ENCODE measurements around the gene UTP4. TPM values are rescaled to one million over a fixed set of nuclear protein-coding genes. Genes with fewer than 3 reads are reported as not detected.

The UTP4 gene
- total and polyA plus RNA-seq, 2 of the 8 experiments (the other 6 are each of a cell fraction or from before 2014, with no cell fraction given): 101 to 118 TPM

DNA sequence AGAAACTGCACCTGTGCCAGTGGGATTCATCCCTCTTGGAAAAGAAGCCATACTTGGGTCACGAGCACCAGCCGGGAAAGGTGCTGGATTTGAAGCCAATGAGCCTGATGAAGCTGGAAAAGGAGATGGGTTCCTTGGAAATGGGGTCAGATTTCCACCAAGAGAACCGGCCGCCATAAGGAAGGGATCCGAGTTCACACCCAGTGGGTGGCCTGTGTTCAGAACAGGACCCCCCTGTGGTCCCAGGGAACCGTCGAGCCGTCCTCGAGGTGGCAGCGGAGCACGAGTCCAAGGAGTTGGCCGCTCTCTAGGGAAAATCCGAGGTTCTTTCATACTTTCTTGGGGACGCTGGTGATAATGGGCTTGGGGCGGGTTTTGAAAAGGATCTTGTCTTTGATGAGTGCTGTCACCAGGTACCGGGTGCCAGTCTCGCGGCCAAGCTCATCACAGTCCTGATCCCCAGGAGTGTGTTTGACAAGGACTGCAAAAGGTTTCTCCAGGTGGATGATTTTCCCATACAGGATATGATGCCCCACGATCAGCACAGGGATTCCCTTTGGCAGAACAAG lies 12.3 kb upstream of the UTP4 start:
- no peak overlapping the region for H2AFZ ChIP-seq (ENCODE audit: low read length)
- ChIA-PET CTCF (ENCODE audit: partially characterized antibody) (interaction anchor here (1.0 to 12.3 kb wide), 8 partner anchors 8 to 273 kb away, joined by 3 to 174 read pairs (median 6); no protein-coding TSS in a partner anchor), POLR2A (ENCODE audit: partially characterized antibody) (interaction anchor here (0.8 to 4.1 kb wide), 6 partner anchors 9 to 48 kb away, joined by 4 to 20 read pairs (median 8); partner anchors contain the start of gene HAS3)
- 96% methylated on average over 19 of the region's 19 CpGs; no CpG with 5 or more reads in 1 of the 2 experiments for WGBS, 2 experiments (ENCODE audit: extremely low coverage in 1 of 2, insufficient coverage in 1 of 2, insufficient read length in 1 of 2, insufficient replicate concordance in 2 of 2, low coverage in 1 of 2, low lambda C conversion rate in 2 of 2, missing lambda C conversion rate in 1 of 2)
- no peak overlapping the region for H3K18ac ChIP-seq (ENCODE audit: extremely low read depth, low read length)
- H3K23me2 ChIP-seq (ENCODE audit: low read depth, low read length): no peaks in the 10 kb centered on the region
- H3K9ac ChIP-seq (replicated peaks in 1 of 4; ENCODE audit: extremely low read depth in 1 of 4, low read depth in 3 of 4, low read length in 3 of 4): no peak overlapping the region
- no peak overlapping the region for H2BK12ac ChIP-seq (ENCODE audit: low read depth, low read length)
- H3K79me1 ChIP-seq (ENCODE audit: low read depth, low read length): peaks cover 7% of the 10 kb centered on the region; the same call in 1 of the 2 replicates
- no peaks in the 10 kb centered on the region for H3K27me3 ChIP-seq (replicated peaks in 1 of 4; ENCODE audit: control insufficient read depth in 3 of 4, extremely low read depth in 1 of 4, insufficient read depth in 3 of 4, low read length in 3 of 4)
- H3K4me3 ChIP-seq (ENCODE audit: extremely low read depth in 1 of 4, insufficient read depth in 2 of 4, low read depth in 3 of 4, low read length in 4 of 4): no peak overlapping the region
- H3K9me3 ChIP-seq (ENCODE audit: insufficient read depth in 2 of 2, low read depth in 1 of 2, low read length in 1 of 2): no peaks in the 10 kb centered on the region
- DNase-seq (ENCODE audit: low read depth in 1 of 2, low spot score in 2 of 2) (no peak), FAIRE-seq (no peak)
- H4K91ac ChIP-seq (replicated peaks; ENCODE audit: insufficient read length, low read length): no peak overlapping the region
- no peak overlapping the region for H3K4ac ChIP-seq (replicated peaks; ENCODE audit: insufficient read length, low read depth, low read length)
- H4K5ac ChIP-seq (ENCODE audit: insufficient read length, low read depth, low read length): no peak overlapping the region
- H3K4me1 ChIP-seq (replicated peaks in 1 of 4; ENCODE audit: control insufficient read depth in 3 of 4, insufficient read depth in 4 of 4, low read length in 3 of 4): no peaks in the 10 kb centered on the region
- H2BK15ac ChIP-seq (ENCODE audit: low read length): no peak overlapping the region
- no peak overlapping the region for H2BK20ac ChIP-seq (ENCODE audit: low read length)
- H3K79me2 ChIP-seq (ENCODE audit: control insufficient read depth in 1 of 2, insufficient read depth in 2 of 2, low read length in 2 of 2): peaks cover 0 to 5% of the 10 kb centered on the region in 2 experiments; a peak in 1 of 4 replicates
- no peak overlapping the region for H3K23ac ChIP-seq (ENCODE audit: insufficient read length)
- TF ChIP-seq POU5F1 (IDR thresholded peaks at IDR 0.05; ENCODE audit: low read depth, low read length): no peak
- TF ChIP-seq SAP30 (IDR thresholded peaks at IDR 0.05; ENCODE audit: insufficient read depth, insufficient replicate concordance, low read length): no peak
- TF ChIP-seq, protein P1, sequence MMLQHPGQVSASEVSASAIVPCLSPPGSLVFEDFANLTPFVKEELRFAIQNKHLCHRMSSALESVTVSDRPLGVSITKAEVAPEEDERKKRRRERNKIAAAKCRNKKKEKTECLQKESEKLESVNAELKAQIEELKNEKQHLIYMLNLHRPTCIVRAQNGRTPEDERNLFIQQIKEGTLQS (IDR thresholded peaks at IDR 0.05; ENCODE audit: insufficient read depth, low read depth, low read length): no peak
- no peak for TF ChIP-seq EGR1 (IDR thresholded peaks at IDR 0.05; ENCODE audit: borderline replicate concordance, low read depth, low read length)
- peaks cover 1 to 4% of the 10 kb centered on the region in 2 experiments for H4K20me1 ChIP-seq (replicated peaks in 1 of 2; ENCODE audit: control insufficient read depth in 1 of 2, insufficient read depth in 2 of 2, low read length in 2 of 2)
- no peak overlapping the region for H3K4me2 ChIP-seq (ENCODE audit: insufficient read depth in 1 of 2, low read depth in 2 of 2, low read length in 2 of 2)
- no peak overlapping the region for H2BK120ac ChIP-seq (replicated peaks; ENCODE audit: low read depth, low read length)
- no peak overlapping the region for H2AK5ac ChIP-seq (ENCODE audit: low read depth, low read length)
- no peak overlapping the region for H3K27ac ChIP-seq (ENCODE audit: low read depth, low read length)
- no peak overlapping the region for H3K14ac ChIP-seq (ENCODE audit: insufficient read length)
- no peak overlapping the region for H3K56ac ChIP-seq (replicated peaks; ENCODE audit: insufficient read length, low read depth, low read length)
- H4K8ac ChIP-seq (ENCODE audit: extremely low read depth, insufficient read depth, low read length): no peak overlapping the region
- H2BK5ac ChIP-seq (ENCODE audit: low read depth, low read length): no peak overlapping the region
- H3K36me3 ChIP-seq (ENCODE audit: control insufficient read depth in 2 of 4, insufficient read depth in 4 of 4, low read length in 3 of 4): peaks cover 19 to 60% (median 42%) of the 10 kb centered on the region in 4 experiments

Measured in H1 (cell line).